Nephron progenitor cell (in vitro differentiated cells): ENCODE data around the gene HHIP.

ENCODE experiments used
- DNase-seq: peaks from one replicate; pipeline ENCODE4 v3.0.0; 2021
- H3K27ac Mint-ChIP-seq: 2 replicates; pipeline ENCODE4 v1.8.0; 2021; ENCODE audit warnings: mild to moderate bottlenecking, moderate library complexity, mixed read lengths
- H3K27me3 Mint-ChIP-seq: 2 replicates; pipeline ENCODE4 v1.8.0; 2021; ENCODE audit warnings: mild to moderate bottlenecking, low read depth, mixed read lengths; ENCODE audit not compliant: poor library complexity
- H3K36me3 Mint-ChIP-seq: 2 replicates; pipeline ENCODE4 v1.8.0; 2021; ENCODE audit warnings: low read depth, mixed read lengths
- H3K4me1 Mint-ChIP-seq: 2 replicates; pipeline ENCODE4 v1.8.0; 2021; ENCODE audit warnings: mixed read lengths
- H3K4me3 Mint-ChIP-seq: 2 replicates; pipeline ENCODE4 v1.8.0; 2021; ENCODE audit warnings: mild to moderate bottlenecking, moderate library complexity, mixed read lengths
- H3K9me3 Mint-ChIP-seq: 2 replicates; pipeline ENCODE4 v1.8.0; 2021; ENCODE audit warnings: mild to moderate bottlenecking, moderate library complexity, mixed read lengths
- TF ChIP-seq, protein P1 (sequence below): fragments of 200-600 bp; sonication (generic); IDR thresholded peaks from 2 replicates; pipeline ENCODE4 v1.5.0; 2021; ENCODE audit warnings: antibody characterized with exemption

Gene HHIP

DNA sequence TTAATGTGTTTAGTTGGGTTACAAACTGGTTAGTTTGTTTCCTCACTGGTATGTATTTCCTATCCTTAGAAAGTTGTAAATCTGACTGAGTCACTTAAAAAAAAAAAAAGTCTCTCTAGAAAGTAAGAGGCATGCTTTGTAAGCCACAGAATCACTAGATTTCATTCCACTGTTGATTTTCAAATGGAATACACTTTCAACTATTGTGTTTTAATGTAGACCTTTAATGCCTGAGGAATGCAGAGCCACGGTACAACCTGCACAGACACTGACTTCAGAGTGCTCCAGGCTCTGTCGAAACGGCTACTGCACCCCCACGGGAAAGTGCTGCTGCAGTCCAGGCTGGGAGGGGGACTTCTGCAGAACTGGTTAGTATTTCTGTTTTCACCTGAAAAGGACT is 88.6 kb downstream of the HHIP start:
- Mint-ChIP-seq H3K4me3 (no peak overlapping the region), H3K36me3 (no peaks in the 10 kb centered on the region), H3K9me3 (no peaks in the 10 kb centered on the region), H3K27ac (no peak overlapping the region), H3K27me3 (no peaks in the 10 kb centered on the region), H3K4me1 (peaks cover 16% of the 10 kb centered on the region)
- DNase-seq, result peak; percentile 31
- TF ChIP-seq, protein P1, sequence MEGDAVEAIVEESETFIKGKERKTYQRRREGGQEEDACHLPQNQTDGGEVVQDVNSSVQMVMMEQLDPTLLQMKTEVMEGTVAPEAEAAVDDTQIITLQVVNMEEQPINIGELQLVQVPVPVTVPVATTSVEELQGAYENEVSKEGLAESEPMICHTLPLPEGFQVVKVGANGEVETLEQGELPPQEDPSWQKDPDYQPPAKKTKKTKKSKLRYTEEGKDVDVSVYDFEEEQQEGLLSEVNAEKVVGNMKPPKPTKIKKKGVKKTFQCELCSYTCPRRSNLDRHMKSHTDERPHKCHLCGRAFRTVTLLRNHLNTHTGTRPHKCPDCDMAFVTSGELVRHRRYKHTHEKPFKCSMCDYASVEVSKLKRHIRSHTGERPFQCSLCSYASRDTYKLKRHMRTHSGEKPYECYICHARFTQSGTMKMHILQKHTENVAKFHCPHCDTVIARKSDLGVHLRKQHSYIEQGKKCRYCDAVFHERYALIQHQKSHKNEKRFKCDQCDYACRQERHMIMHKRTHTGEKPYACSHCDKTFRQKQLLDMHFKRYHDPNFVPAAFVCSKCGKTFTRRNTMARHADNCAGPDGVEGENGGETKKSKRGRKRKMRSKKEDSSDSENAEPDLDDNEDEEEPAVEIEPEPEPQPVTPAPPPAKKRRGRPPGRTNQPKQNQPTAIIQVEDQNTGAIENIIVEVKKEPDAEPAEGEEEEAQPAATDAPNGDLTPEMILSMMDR, result no peak

DNA sequence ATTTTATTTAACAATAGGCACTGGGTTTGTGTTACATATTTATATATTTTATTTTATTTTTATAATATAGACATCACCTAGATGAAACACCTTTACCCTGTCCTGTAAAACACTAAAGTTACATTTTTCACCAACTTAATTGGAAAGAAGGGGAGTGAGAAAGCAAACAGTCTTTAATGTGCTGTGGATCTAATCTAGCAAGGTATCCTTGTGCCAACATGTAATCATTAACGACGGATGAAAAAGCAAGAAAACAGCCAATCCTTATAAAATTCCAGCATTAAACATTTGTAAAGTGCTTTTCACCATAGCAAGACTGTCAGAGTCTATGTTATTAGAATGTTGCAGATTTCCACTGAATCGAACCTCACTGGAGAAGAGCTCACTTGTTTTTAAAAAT is 92.7 kb downstream of the HHIP start:
- no peak overlapping the region for H3K4me3 Mint-ChIP-seq
- DNase-seq, result no peak
- TF ChIP-seq, protein P1, result no peak
- H3K27ac Mint-ChIP-seq, result no peak overlapping the region
- no peaks in the 10 kb centered on the region for H3K36me3 Mint-ChIP-seq
- peaks cover 14% of the 10 kb centered on the region for H3K4me1 Mint-ChIP-seq
- no peaks in the 10 kb centered on the region for H3K27me3 Mint-ChIP-seq
- H3K9me3 Mint-ChIP-seq, result no peaks in the 10 kb centered on the region

DNA sequence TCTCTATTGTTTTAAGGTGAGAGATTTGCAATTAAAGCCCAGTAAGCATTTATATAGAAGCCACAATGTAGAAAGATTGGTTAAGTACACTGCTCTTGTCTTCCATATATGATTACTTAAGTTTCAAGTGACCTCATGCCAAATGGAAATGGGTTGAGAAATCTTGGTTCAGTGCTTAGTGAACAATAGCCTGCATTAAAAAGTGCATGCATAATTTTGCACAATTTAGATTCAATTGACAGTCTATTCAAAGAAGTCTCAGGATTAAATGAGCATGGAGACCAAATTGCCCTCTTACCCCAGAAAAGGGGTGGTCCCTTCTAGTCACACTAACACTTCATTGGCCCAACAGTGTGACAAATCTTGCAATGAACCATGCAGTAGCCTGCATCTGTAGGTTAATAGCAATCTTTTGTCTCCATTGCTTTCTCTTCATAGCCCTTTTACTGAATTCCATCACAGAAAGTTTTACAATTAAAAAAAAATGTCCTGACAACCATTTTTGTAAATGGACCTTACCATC is 93.6 kb downstream of the HHIP start:
- Mint-ChIP-seq H3K4me3 (no peak overlapping the region), H3K4me1 (peaks cover 7% of the 10 kb centered on the region), H3K36me3 (no peaks in the 10 kb centered on the region), H3K27me3 (no peaks in the 10 kb centered on the region), H3K27ac (no peak overlapping the region), H3K9me3 (no peaks in the 10 kb centered on the region)
- DNase-seq, result no peak
- TF ChIP-seq, protein P1, result no peak

DNA sequence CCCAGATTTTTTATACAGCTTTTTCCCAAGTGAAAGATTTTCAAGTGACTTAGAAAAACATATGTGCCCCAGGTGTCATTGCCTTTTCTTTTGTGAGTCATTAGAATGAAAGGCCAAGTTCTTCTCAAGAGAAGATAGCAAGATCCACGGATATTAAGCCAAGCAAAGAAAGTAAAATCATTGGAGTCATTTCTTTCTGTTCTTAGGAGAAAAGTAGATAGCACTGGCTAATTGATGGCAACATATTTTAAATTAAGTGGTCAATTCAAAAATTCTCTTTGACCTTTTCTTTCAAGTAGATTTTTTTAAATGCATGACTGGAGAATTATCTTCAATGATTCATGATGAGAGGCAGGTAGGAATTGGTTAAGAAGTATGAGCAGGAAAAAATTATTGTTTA is 94.4 kb downstream of the HHIP start:
- Mint-ChIP-seq H3K4me1 (peaks cover 5% of the 10 kb centered on the region), H3K27ac (no peak overlapping the region), H3K27me3 (no peaks in the 10 kb centered on the region), H3K4me3 (no peak overlapping the region), H3K9me3 (no peaks in the 10 kb centered on the region), H3K36me3 (no peaks in the 10 kb centered on the region)
- TF ChIP-seq, protein P1, result no peak
- DNase-seq, result no peak

- DNase-seq, result no peak
- Mint-ChIP-seq H3K4me3 (no peak overlapping the region), H3K36me3 (peaks cover 8% of the 10 kb centered on the region), H3K27me3 (no peaks in the 10 kb centered on the region), H3K27ac (no peak overlapping the region), H3K4me1 (no peaks in the 10 kb centered on the region), H3K9me3 (peaks cover 11% of the 10 kb centered on the region)
- TF ChIP-seq, protein P1, result no peak
Measured at GRCh38 chr4:144748814-144749555, 103.0 kb downstream of the HHIP start.

- Mint-ChIP-seq H3K9me3 (peaks cover 11% of the 10 kb centered on the region), H3K4me3 (no peak overlapping the region)
- TF ChIP-seq, protein P1, result no peak
Measured at GRCh38 chr4:144750348-144750747, 104.4 kb downstream of the HHIP start.

More at GRCh38 chr4:144750348-144750747, 104.4 kb downstream of the HHIP start:
- no peaks in the 10 kb centered on the region for H3K4me1 Mint-ChIP-seq
- no peak for DNase-seq
- no peak overlapping the region for H3K27ac Mint-ChIP-seq
- peaks cover 8% of the 10 kb centered on the region for H3K36me3 Mint-ChIP-seq
- H3K27me3 Mint-ChIP-seq, result no peaks in the 10 kb centered on the region
